SW480 (cell line): ENCODE results near the gene SHMT1.
"Not testable (repeated sequence)": the region's sequence is repeated elsewhere in the genome, so short reads cannot be mapped to it uniquely, and the experiment has no call there.

ENCODE experiments used
- DNase-seq: peaks from one replicate; pipeline ENCODE4 v3.0.0-alpha.2; 2016; ENCODE audit warnings: low spot score

The SHMT1 gene

DNA sequence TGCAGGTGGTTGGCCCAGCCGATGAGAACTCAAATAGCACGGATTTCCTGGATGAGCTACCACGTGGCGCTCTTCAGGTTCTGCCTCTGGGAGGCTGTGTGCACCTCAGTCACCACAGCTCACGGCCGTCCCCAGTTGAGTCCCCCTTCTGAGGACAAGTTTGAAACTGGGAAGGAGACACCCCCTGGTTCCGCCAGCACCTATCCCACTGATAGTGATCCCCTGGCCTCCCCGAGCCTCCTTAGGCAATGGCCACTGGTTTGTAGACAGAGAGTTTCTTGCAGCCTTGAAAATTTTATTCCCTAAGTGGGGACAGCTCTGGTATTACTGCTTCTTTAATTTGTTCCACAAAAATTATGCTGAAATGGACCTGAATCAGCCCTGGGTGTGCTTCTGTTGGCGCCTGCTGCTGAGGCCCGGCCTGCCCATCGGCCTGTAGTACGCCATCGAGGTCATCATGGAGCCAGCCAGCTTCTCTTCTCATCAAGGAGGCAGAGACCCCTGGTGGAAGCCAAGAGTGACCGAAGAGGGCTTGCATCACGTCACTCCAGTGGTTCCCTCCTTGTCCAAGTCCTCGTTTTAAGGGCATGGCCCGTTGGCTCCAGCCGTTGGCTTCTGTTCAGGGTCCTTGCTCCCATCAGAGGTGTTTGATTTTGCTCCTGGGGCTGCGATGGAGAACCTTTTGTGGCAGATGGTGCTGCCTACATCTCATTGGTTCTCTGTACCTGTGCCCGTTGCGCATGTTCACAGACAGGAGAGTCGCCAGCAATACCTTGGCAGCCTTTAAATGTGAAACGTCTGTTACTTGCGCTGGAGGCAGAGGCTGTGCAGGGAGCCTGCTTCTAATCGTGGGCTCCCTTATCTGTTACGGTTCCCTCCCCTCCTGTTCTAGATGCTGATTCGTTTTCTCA, 39.0 kb downstream of the SHMT1 start:
- no peak for DNase-seq

- DNase-seq, result no peak
Measured at GRCh38 chr17:18323507-18324139, 39.7 kb downstream of the SHMT1 start.

DNA sequence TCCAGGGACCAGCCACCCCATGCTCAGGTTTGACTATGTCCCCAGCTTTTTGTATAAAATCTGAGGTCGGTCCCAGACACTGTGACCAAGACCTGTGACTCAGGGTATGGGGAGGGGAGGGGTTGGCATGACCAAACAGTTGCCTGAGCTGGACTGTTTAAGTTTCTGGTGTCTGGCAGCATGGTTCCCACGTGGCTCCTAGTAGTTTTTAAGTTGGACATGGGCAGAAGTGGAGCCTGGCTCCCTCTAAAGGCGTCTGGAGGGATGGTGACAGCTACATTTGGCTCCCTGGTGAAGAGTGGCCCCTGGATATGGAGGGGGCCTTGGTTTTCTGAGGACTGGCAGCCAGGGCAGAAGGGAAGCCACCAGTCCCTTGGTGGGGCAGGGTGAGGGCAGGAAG, 40.3 kb downstream of the SHMT1 start:
- peak; percentile 22 for DNase-seq

- DNase-seq, result no peak
Measured at GRCh38 chr17:18322522-18322921, 40.8 kb downstream of the SHMT1 start.

GRCh38 chr17:18321309-18321708, 42.0 kb downstream of the SHMT1 start:
- no peak for DNase-seq

- DNase-seq, result no peak
Measured at GRCh38 chr17:18320301-18320700, 43.0 kb downstream of the SHMT1 start.

DNA sequence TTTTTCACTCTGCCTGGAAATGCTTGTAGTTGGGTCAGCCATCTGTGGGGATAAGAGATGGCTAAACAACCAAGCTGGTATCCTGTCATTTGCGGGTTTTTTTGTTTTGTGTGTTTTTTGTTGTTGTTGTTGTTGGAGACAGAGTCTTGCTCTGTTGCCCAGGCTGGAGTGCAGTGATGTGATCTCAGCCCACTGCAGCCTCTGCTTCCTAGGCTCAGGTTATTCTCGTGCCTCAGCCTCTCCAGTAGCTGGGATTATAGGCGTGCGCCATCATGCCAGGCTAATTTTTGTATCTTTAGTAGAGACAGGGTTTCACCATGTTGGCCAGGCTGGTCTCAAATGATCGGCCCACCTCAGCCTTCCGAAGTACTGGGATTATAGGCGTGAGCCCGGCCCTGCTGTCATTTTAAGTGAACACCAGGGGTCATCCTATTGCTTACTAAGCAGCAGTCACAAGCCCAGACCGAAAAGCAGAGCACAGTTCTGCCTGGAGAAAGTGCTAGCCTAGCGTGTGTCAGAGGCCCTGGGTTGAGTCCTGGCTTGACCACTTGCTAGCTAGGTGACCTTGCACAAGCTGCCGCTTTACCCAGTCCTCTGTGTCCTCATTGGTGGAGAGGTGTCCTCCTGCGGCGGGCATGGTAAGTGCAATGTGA, 43.6 kb downstream of the SHMT1 start:
- DNase-seq, result peak; percentile 48

- DNase-seq, result no peak
Measured at GRCh38 chr17:18318771-18319450, 44.4 kb downstream of the SHMT1 start.

DNA sequence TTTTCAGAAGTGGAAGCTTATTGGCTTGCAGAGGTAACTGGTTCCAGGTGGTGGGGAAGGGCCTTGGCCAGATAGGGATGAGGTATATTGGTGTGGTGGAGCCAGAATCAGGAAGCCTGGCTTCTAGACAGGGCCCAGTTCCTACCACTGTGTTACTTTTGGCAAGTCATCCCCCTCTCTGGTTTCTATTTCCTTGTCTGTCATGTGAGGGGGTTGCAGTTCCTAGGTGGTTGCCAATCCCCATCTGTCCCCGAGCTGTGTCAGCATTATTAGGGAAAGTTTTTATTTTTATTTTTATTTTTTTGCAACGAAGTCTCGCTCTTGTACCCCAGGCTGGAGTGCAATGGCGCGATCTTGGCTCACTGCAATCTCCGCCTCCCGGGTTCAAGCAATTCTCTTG, 45.2 kb downstream of the SHMT1 start:
- no peak for DNase-seq

- DNase-seq, result no peak
Measured at GRCh38 chr17:18315961-18316360, 47.4 kb downstream of the SHMT1 start.

DNA sequence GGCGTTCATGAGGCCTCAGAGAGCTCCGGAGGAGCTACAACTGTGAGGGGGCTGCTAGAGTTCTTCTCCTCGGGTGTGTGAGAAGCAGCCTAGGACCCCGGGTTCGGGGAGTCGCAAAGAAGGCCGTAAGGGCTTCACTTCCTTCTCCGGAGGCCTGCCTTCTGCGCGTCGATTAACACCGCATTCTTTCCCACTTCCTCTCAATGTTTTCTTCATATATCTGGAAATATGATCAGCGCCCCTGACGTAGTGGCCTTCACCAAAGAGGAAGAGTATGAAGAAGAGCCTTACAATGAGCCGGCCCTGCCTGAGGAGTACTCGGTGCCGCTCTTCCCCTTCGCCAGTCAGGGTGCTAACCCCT, 47.8 kb downstream of the SHMT1 start:
- DNase-seq, result no peak

DNA sequence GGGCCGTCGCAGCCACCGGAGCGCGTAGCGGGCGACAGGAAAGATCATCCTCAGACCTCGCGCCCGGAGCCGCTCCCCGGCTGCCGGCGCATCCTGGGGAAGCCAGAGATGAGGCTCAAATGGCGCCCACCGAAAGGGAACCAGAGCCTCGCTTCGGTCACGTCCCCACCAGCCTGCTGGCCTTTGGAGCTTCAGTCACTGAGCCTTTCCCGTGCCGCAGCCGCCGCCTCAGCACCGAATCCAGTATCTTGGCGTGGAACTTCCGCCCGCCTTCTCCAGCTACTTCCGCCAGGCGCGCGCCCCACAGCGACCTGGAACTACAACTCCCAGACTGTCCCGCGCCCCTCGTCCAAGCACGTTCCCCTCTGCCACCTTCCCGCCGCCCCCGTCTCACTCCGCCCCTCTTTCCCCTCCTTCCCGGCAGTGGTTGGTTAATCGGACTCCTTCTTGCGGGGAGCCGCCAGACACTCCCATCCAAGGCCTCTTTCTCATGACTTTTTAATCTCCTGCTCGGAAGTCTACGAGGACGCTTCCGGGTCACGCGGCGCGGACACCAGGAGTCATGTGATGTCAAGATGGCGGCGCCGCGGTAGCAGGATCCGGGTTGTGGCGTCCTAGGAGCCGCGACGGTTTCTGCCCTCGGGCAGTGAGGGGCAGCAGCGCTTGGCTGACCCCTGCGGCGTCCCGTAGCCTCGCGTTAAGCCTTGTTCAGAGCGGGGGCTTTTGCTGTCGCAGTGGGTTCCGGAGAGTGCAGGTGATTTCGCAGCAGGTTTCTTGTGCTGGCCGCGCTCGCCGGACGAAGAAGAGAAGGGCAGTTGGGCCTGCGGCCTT, 48.4 kb downstream of the SHMT1 start, which contains the start of the genes SMCR8 and TOP3A:
Gene SMCR8 (plus strand): TSS at position 563 of the 831 bp plus-strand sequence. CDS start 497 bp downstream, outside the sequence.
Gene TOP3A (minus strand): TSS at position 264 of the 831 bp plus-strand sequence. CDS start 216 bp downstream, at position 48.
- peak; percentile 94 for DNase-seq

- DNase-seq, result no peak
Measured at GRCh38 chr17:18314059-18314730, 49.2 kb downstream of the SHMT1 start.

DNA sequence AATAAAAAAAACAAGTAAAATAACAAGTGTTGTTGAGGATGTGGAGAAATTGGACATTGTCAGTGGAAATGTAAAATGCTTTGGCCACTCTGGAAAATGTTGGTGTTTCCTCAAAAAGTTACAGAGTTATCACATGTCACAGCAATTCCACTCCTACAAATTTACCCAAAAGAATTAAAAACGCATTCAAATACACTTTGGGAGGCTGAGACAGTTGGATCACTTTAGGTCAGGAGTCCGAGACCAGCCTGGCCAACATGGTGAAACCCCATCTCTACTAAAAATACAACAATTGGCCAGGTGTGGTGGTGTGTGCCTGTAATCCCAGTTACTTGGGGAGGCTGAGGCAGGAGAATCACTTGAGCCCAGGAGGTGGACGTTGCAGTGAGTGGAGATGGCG, 54.1 kb downstream of the SHMT1 start:
- DNase-seq, result no peak

- not testable (repeated sequence) for DNase-seq
Measured at GRCh38 chr17:18303206-18303605, 60.1 kb downstream of the SHMT1 start.

GRCh38 chr17:18300725-18301480, 62.4 kb downstream of the SHMT1 start:
- no peak for DNase-seq

DNA sequence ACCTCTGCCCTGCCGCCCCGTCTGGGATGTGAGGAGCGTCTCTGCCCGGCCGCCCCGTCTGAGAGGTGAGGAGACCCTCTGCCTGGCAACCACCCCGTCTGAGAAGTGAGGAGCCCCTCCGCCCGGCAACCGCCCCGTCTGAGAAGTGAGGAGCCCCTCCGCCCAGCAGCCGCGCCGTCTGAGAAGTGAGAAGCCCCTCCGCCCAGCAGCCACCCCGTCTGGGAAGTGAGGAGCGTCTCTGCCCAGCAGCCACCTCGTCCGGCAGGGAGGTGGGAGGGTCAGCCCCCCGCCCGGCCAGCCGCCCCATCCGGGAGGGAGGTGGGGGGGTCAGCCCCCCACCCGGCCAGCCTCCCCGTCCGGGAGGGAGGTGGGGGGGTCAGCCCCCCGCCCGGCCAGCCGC, 65.3 kb downstream of the SHMT1 start:
- not testable (repeated sequence) for DNase-seq

GRCh38 chr17:18291718-18292540, 71.4 kb downstream of the SHMT1 start:
- DNase-seq, result no peak

GRCh38 chr17:18285296-18285695, 78.1 kb downstream of the SHMT1 start:
- DNase-seq, result no peak
